Measurements from ENCODE around the gene SH2D3A. TPM values are rescaled to one million over a fixed set of nuclear protein-coding genes. Genes with fewer than 3 reads are reported as not detected.

SH2D3A gene
- total and polyA plus RNA-seq, 2 experiments from 2014 or later = 20.7 to 38.4 TPM

GRCh38 chr19:6768236-6768785 lies 1.1 kb upstream of the SH2D3A start (continued):
- TF ChIP-seq REST (IDR thresholded peaks at IDR 0.05; ENCODE audit: unreplicated experiment) = no peak
- no peak for TF ChIP-seq POLR2AphosphoS5 (IDR thresholded peaks at IDR 0.05; ENCODE audit: low read depth)
- no peak for TF ChIP-seq ETS1 (IDR thresholded peaks at IDR 0.05)
- TF ChIP-seq NANOG (IDR thresholded peaks at IDR 0.05; ENCODE audit: borderline replicate concordance) = no peak
- TF ChIP-seq STAT1 (IDR thresholded peaks at IDR 0.05; ENCODE audit: unreplicated experiment) = no peak
- TF ChIP-seq EZH2 (IDR thresholded peaks at IDR 0.05; ENCODE audit: low read depth, unreplicated experiment) = no peak

GRCh38 chr19:6767081-6767356 lies 216 bp downstream of the SH2D3A start:
- H3K27ac ChIP-seq (ENCODE audit: low read depth) = peak overlapping the region; percentile 94
- H3K9me2 ChIP-seq (ENCODE audit: insufficient read depth) = no peaks in the 10 kb centered on the region
- H3K27me3 Mint-ChIP-seq (ENCODE audit: insufficient read depth, low read depth, poor library complexity) = peaks cover 10% of the 10 kb centered on the region
- no peaks in the 10 kb centered on the region for H3K27me3 ChIP-seq (ENCODE audit: insufficient read depth)
- peak overlapping the region; percentile 80 for H3K4me3 Mint-ChIP-seq
- H3K4me1 Mint-ChIP-seq = peaks cover 15% of the 10 kb centered on the region; the same call in 2 of the 3 replicates
- H3K36me3 Mint-ChIP-seq (ENCODE audit: low read depth) = peaks cover 20% of the 10 kb centered on the region
- H4K20me1 ChIP-seq (replicated peaks; ENCODE audit: insufficient read depth) = peaks cover 4% of the 10 kb centered on the region; the same call in 1 of the 2 replicates
- peaks cover 5% of the 10 kb centered on the region; the same call in 1 of the 2 replicates for H3K4me1 ChIP-seq (ENCODE audit: insufficient read depth)
- H3F3A ChIP-seq (replicated peaks; ENCODE audit: low read depth) = peaks cover 6% of the 10 kb centered on the region; the same call in 1 of the 2 replicates
- H2AFZ ChIP-seq = no peak overlapping the region
- peaks cover 23% of the 10 kb centered on the region for H3K79me2 ChIP-seq (replicated peaks; ENCODE audit: insufficient read depth)
- H3K27ac Mint-ChIP-seq = peak overlapping the region; percentile 93; the same call in 1 of the 2 replicates
- no peaks in the 10 kb centered on the region; the same call in 1 of the 2 replicates for H3K36me3 ChIP-seq (ENCODE audit: insufficient read depth)
- peak; percentile 36 for DNase-seq (ENCODE audit: low spot score)
- ATAC-seq = peak; percentile 2; the same call in 2 of the 3 replicates
- peak overlapping the region; percentile 99 for H3K4me2 ChIP-seq
- H3K9me3 Mint-ChIP-seq = peaks cover 17% of the 10 kb centered on the region
- H3K4me3 ChIP-seq = peak overlapping the region; percentile 91
- TF ChIP-seq ZNF114 (CRISPR knock-in tag; IDR thresholded peaks at IDR 0.05) = no peak
- TF ChIP-seq CTCF (conservative IDR thresholded peaks at IDR 0.05; ENCODE audit: low read depth in 2 of 2) = no peak
- TF ChIP-seq ETS1 (IDR thresholded peaks at IDR 0.05) = no peak
- no peak for TF ChIP-seq ZNF331 (CRISPR knock-in tag; IDR thresholded peaks at IDR 0.05; ENCODE audit: low read depth)
- TF ChIP-seq POLR2AphosphoS5 (IDR thresholded peaks at IDR 0.05; ENCODE audit: low read depth) = no peak
- no peak for TF ChIP-seq EZH2phosphoT487 (IDR thresholded peaks at IDR 0.05; ENCODE audit: unreplicated experiment)
- no peak for TF ChIP-seq JUNB (IDR thresholded peaks at IDR 0.05; ENCODE audit: unreplicated experiment)
- TF ChIP-seq NANOG (IDR thresholded peaks at IDR 0.05; ENCODE audit: borderline replicate concordance) = no peak
- no peak for TF ChIP-seq EZH2 (IDR thresholded peaks at IDR 0.05; ENCODE audit: low read depth, unreplicated experiment)
- no peak for TF ChIP-seq CREB1 (CRISPR knock-in tag; IDR thresholded peaks at IDR 0.05; ENCODE audit: low read depth)
- TF ChIP-seq REST (IDR thresholded peaks at IDR 0.05; ENCODE audit: unreplicated experiment) = no peak

All from GM23338 (cell line).